Effector CD4-positive, alpha-beta T cell (primary cell): ENCODE results near the gene RGS7.
"Not testable (repeated sequence)": the region's sequence is repeated elsewhere in the genome, so short reads cannot be mapped to it uniquely, and the experiment has no call there.

Experiments used
- DNase-seq: peaks from one replicate; pipeline ENCODE4 v3.0.0-alpha.2; 2020

The RGS7 gene

GRCh38 chr1:241270016-241270415 is 87.0 kb downstream of the RGS7 start:
- no peak for DNase-seq

- DNase-seq: no peak
Measured at GRCh38 chr1:241269116-241269515, 87.9 kb downstream of the RGS7 start.

GRCh38 chr1:241266121-241266520 is 90.9 kb downstream of the RGS7 start:
- no peak for DNase-seq

GRCh38 chr1:241265428-241265827 is 91.6 kb downstream of the RGS7 start:
- DNase-seq: no peak

- no peak for DNase-seq
Measured at GRCh38 chr1:241263346-241263745, 93.7 kb downstream of the RGS7 start.

GRCh38 chr1:241253471-241253870 is 103.5 kb downstream of the RGS7 start:
- no peak for DNase-seq

- DNase-seq: no peak
Measured at GRCh38 chr1:241250465-241250864, 106.5 kb downstream of the RGS7 start.

- DNase-seq: no peak
Measured at GRCh38 chr1:241240069-241240468, 116.9 kb downstream of the RGS7 start.

- no peak for DNase-seq
Measured at GRCh38 chr1:241237873-241238272, 119.1 kb downstream of the RGS7 start.

- no peak for DNase-seq
Measured at GRCh38 chr1:241235256-241235897, 121.6 kb downstream of the RGS7 start.

GRCh38 chr1:241229711-241230110 is 127.3 kb downstream of the RGS7 start:
- DNase-seq: no peak

- DNase-seq: no peak
Measured at GRCh38 chr1:241229216-241229615, 127.8 kb downstream of the RGS7 start.

GRCh38 chr1:241228339-241228738 is 128.7 kb downstream of the RGS7 start:
- DNase-seq: no peak

GRCh38 chr1:241225741-241226140 is 131.3 kb downstream of the RGS7 start:
- no peak for DNase-seq

GRCh38 chr1:241224189-241224588 is 132.8 kb downstream of the RGS7 start:
- DNase-seq: not testable (repeated sequence)

- DNase-seq: not testable (repeated sequence)
Measured at GRCh38 chr1:241222813-241223212, 134.2 kb downstream of the RGS7 start.

GRCh38 chr1:241221319-241221718 is 135.7 kb downstream of the RGS7 start:
- no peak for DNase-seq

GRCh38 chr1:241220913-241221312 is 136.1 kb downstream of the RGS7 start:
- not testable (repeated sequence) for DNase-seq

GRCh38 chr1:241219449-241219848 is 137.6 kb downstream of the RGS7 start:
- DNase-seq: no peak

- DNase-seq: no peak
Measured at GRCh38 chr1:241217516-241217915, 139.5 kb downstream of the RGS7 start.

- no peak for DNase-seq
Measured at GRCh38 chr1:241215683-241216082, 141.3 kb downstream of the RGS7 start.

GRCh38 chr1:241215203-241215602 is 141.8 kb downstream of the RGS7 start:
- DNase-seq: no peak

GRCh38 chr1:241213139-241213538 is 143.9 kb downstream of the RGS7 start:
- DNase-seq: no peak

- no peak for DNase-seq
Measured at GRCh38 chr1:241212628-241213027, 144.4 kb downstream of the RGS7 start.

- DNase-seq: no peak
Measured at GRCh38 chr1:241208910-241209379, 148.1 kb downstream of the RGS7 start.
